ENCODE results near the gene BAIAP3.

BAIAP3 gene

DNA sequence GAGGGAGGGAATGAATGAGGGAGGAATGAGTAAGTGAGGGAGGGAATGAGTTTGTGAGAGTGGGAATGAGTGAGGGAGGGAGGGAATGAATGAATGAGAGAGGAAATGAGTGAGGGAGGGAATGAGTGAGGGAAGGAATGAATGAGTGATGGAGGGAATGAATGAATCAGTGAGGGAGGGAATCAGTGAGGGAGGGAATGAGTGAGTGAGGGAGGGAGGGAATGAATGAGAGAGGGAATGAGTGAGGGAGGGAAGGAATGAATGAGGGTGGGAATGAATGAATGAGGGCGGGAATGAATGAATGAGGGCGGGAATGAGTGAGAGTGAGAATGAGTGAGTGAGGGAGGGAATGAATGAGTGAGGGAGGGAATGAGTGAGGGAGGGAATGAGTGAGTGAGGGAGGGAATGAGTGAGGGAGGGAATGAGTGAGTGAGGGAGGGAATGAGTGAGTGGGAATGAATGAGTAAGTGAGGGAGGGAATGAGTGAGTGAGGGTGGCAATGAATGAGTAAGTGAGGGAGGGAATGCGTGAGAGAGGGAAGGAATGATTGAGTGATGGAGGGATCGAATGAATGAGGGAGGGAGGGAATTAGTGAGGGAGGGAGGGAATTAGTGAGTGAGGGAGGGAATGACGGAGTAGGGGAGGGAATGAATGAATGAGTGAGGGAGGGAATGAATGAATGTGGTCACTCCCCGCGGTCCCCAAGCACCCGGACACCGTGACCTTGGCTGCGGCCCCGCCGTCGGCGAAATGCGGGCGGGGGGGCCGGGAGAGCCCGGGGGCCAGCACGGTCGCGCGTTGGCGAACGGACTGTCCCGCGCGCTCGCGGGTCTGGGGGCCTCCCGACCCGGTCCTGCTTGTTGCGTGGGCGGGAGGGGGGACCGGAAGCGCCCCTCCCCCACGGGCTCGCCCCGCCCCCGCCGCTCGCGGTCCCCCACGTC lies 25.1 kb upstream of the BAIAP3 start:
- Histone ChIP-seq H3K9ac (ENCODE audit: insufficient read length) (peak overlapping the region; percentile 100), H3K27ac (peak overlapping the region; percentile 99), H3K9me3 (ENCODE audit: low read depth, low read length) (no peaks in the 10 kb centered on the region), H3K36me3 (ENCODE audit: insufficient read depth, low read length) (peaks cover 17% of the 10 kb centered on the region; the same call in 1 of the 2 replicates), H3K4me3 (peak overlapping the region; percentile 91)
- TF ChIP-seq FOXP2 (optimal IDR thresholded peaks at IDR 0.05; ENCODE audit: control extremely low read depth, extremely low read length, insufficient read depth) (no peak), POLR2AphosphoS5 (IDR thresholded peaks at IDR 0.05; ENCODE audit: borderline replicate concordance, low read depth, low read length) (peak; percentile 18; the same call in 1 of the 2 replicates), EZH2 (IDR thresholded peaks at IDR 0.05) (no peak)
- no peak for DNase-seq (ENCODE audit: low read depth, low spot score)

DNA sequence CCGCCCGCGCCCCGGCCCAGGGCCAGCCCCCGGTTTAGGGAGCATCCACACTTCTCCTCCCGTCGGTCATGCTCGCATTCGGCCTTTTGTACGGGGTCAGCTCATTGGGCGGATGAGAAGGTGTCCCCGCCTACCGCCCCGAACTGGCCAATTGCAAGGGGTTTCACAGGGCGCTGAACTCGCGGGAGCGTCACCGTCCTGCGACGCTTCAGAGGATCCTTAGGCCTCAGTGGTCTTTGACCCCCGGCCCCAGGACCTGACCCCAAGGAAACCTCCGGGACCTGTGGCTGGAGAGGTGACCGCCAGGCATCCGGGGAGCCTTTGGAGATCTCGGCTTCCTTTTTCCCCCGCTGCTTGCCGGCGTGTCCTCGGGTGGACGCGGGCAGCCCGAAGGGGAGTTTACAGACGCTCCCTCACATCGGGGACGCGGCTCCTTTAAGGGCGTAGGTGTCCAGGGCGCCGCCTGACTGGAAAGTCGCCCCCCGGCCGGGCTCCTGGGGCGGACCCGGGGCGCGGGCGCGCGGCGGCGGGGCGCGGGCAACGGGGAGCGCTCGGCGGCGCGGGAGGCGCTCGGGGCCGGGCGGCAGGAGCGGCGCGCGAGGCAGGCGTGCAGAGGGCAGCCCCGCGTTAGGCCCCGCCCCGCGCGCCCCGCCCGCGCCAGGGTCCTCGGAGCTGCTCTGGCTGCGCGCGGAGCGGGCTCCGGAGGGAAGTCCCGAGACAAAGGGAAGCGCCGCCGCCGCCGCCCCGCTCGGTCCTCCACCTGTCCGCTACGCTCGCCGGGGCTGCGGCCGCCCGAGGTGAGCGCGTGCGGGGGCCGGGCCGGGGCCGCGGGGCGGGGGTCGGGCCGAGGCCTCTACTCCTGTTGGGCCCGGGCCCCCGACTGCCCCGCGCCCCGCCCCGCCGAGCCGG lies 24.2 kb upstream of the BAIAP3 start, which contains the start of gene UBE2I:
UBE2I (plus strand) TSS at position 660 of the 909 bp plus-strand sequence. CDS start 4,395 bp downstream, outside the sequence.
- Histone ChIP-seq H3K4me3 (peak within 1 kb of the TSS; percentile 100), H3K36me3 (ENCODE audit: insufficient read depth, low read length) (peaks cover 26% of the 10 kb centered on the region), H3K27ac (peak within 1 kb of the TSS; percentile 99), H3K9me3 (ENCODE audit: low read depth, low read length) (no peaks in the 10 kb centered on the region), H3K9ac (ENCODE audit: insufficient read length) (peak within 1 kb of the TSS; percentile 100)
- DNase-seq (ENCODE audit: low read depth, low spot score) = peak; percentile 97
- TF ChIP-seq POLR2AphosphoS5 (IDR thresholded peaks at IDR 0.05; ENCODE audit: borderline replicate concordance, low read depth, low read length) (peak; percentile 8; the same call in 1 of the 2 replicates), EZH2 (IDR thresholded peaks at IDR 0.05) (no peak)

DNA sequence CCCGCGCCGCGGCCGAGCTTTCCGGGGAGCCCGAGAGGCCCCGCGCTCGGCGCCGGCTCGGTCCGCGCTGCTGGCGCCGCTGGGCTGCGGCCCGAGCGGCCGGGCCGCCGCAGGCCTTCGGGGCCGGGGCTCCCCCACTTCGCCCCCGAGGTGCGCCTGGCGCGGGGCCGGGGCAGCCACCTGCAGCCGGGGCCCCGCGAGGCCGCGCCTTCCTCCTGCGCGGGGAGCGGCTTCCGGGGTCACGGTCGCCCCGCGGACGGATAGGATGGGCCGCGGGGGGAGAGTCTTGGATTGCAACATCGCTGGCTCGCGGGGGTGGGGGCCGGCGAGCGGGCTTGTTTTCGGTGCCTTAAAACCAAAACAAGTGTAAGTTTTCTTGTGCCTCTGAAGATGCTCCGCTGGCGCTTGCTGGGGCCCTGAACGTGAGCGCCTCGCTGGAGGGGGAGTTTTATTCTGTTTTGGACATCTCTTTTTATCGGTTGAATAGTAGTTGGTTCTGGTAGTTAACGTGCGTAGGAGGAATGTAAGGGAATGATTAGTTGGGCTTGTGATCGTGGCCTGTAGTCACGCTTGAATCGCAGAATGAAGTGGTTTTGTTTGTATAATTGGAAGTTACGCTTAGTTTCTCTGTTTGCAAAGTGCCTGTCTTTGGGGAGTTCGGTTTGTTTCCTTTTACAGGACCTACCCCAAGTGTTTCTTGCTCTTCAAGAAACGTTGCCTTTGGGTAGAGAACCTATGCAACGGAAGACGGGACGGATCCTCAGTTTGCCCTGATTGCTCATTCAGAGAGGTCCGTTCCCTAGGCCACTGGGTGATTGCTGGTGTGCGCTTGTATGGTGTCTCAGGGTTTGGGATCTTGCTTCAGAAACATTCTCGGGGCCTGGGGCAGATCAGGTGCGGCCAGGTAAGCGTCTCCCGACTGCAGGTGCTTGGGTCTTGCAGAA lies 23.3 kb upstream of the BAIAP3 start:
- DNase-seq (ENCODE audit: low read depth, low spot score) = no peak
- Histone ChIP-seq H3K36me3 (ENCODE audit: insufficient read depth, low read length) (peaks cover 35% of the 10 kb centered on the region), H3K9me3 (ENCODE audit: low read depth, low read length) (no peaks in the 10 kb centered on the region), H3K9ac (ENCODE audit: insufficient read length) (peak overlapping the region; percentile 99), H3K27ac (peak overlapping the region; percentile 82), H3K4me3 (peak overlapping the region; percentile 100)
- TF ChIP-seq POLR2AphosphoS5 (IDR thresholded peaks at IDR 0.05; ENCODE audit: borderline replicate concordance, low read depth, low read length) (no peak), FOXP2 (optimal IDR thresholded peaks at IDR 0.05; ENCODE audit: control extremely low read depth, extremely low read length, insufficient read depth) (no peak), EZH2 (IDR thresholded peaks at IDR 0.05) (no peak)

DNA sequence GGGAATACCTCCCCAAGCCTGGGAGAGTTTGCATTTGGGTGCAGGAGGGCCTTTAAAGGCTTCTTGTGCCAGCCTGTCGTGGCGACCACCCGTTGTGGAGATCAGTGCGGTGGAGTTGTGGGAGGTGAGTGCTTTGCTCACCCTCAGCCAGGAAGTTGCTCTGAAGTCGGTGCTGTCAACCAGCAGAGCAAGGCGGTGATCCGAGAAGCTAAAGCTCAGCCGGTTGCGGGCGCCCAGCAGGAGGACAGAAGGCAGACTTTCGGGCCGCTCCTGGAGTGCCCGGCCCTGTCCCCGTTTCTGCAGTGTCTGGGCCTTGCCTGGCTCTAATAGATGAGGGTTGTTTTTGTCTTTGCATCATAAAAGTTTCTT lies 22.6 kb upstream of the BAIAP3 start:
- Histone ChIP-seq H3K4me3 (peak overlapping the region; percentile 100), H3K27ac (no peak overlapping the region), H3K9me3 (ENCODE audit: low read depth, low read length) (no peaks in the 10 kb centered on the region), H3K36me3 (ENCODE audit: insufficient read depth, low read length) (peaks cover 42% of the 10 kb centered on the region), H3K9ac (ENCODE audit: insufficient read length) (peak overlapping the region; percentile 99)
- DNase-seq (ENCODE audit: low read depth, low spot score) = no peak
- no peak for TF ChIP-seq EZH2 (IDR thresholded peaks at IDR 0.05)

DNA sequence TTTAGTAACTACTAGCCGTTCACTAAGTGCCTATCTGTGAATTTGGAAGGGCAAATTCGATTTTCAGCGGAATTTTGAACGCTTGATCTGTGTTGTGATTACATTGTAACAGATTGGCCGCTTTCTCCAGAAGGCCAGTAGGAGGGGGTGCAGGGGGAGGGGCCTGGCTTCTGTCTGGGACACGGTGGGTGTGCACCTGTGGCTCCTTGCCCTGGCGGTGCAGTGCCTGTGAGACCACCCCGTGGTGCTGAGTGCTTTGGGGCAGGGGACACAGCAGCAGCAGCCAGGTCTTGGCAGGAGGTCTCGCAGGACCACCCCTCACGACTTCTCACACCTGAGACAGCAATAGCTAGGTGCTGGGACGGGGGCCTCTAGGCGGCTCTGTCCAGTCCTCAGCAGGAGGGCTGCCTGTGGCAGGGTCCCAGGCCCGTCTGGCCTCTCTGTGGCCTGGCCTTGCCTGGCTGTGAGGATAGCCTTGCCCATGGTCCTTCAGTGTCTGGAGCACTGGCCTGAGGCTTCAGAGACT lies 22.2 kb upstream of the BAIAP3 start:
- H3K27ac ChIP-seq = no peak overlapping the region
- H3K9ac ChIP-seq (ENCODE audit: insufficient read length) = peak overlapping the region; percentile 99
- peak overlapping the region; percentile 100 for H3K4me3 ChIP-seq
- H3K9me3 ChIP-seq (ENCODE audit: low read depth, low read length) = no peaks in the 10 kb centered on the region
- no peak for DNase-seq (ENCODE audit: low read depth, low spot score)
- peaks cover 46% of the 10 kb centered on the region for H3K36me3 ChIP-seq (ENCODE audit: insufficient read depth, low read length)
- TF ChIP-seq FOXP2 (optimal IDR thresholded peaks at IDR 0.05; ENCODE audit: control extremely low read depth, extremely low read length, insufficient read depth) (no peak), EZH2 (IDR thresholded peaks at IDR 0.05) (no peak)

DNA sequence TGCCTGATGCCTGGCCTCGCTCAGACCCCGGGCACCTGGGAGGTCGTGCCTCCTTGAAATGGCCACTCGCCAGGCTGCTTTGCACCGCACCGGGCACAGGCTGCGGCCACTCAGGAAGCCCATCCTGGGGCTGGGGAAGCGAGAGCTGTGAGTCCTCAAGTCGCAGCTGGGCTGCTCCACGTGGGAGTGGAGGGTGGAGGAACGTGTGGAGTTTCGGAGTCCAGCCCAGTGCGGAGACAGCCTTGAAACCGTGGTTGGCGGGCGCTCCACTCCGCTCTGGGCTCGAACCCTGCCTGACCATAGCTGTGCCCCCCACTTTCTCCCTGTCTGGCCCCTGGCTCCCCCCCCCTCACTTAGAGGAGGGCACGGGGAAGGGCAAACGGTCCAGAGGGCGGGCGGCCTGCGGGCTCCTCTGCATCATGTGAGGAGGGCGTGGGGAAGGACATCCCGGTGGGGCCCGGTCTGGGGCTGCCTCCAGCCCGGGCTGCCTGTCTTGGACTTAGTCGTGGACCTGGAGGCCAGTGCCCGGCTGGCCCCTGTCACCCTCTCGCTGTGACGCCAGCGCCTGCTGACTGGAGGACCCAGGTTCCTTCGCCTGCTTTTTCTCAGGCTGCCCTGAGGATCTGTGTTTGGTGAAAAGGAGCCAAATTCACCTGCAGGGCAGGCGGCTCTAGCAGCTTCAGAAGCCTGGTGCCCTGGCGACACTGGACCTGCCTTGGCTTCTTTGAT lies 21.5 kb upstream of the BAIAP3 start:
- no peak for DNase-seq (ENCODE audit: low read depth, low spot score)
- Histone ChIP-seq H3K4me3 (peak overlapping the region; percentile 100), H3K27ac (no peak overlapping the region), H3K9ac (ENCODE audit: insufficient read length) (peak overlapping the region; percentile 99), H3K9me3 (ENCODE audit: low read depth, low read length) (no peaks in the 10 kb centered on the region), H3K36me3 (ENCODE audit: insufficient read depth, low read length) (peaks cover 53% of the 10 kb centered on the region)
- TF ChIP-seq POLR2AphosphoS5 (IDR thresholded peaks at IDR 0.05; ENCODE audit: borderline replicate concordance, low read depth, low read length) = no peak

DNA sequence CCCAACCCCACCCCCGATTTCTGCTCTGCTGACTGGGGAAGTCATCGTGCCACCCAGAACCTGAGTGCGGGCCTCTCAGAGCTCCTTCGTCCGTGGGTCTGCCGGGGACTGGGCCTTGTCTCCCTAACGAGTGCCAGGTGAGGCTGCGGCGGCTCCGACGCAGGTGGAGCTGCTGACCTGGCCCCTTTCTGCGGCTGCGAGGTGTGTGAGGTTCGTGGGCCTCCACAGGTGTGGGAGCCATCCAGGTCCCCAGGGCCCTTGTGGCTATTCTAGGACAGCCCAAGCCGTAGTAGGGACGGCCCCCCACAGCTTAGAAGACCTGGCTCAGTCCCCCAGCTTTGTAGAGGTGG lies 21.0 kb upstream of the BAIAP3 start:
- peaks cover 58% of the 10 kb centered on the region for H3K36me3 ChIP-seq (ENCODE audit: insufficient read depth, low read length)
- no peak for DNase-seq (ENCODE audit: low read depth, low spot score)
- H3K9ac ChIP-seq (ENCODE audit: insufficient read length) = no peak overlapping the region
- no peaks in the 10 kb centered on the region for H3K9me3 ChIP-seq (ENCODE audit: low read depth, low read length)
- no peak overlapping the region for H3K4me3 ChIP-seq
- TF ChIP-seq FOXP2 (optimal IDR thresholded peaks at IDR 0.05; ENCODE audit: control extremely low read depth, extremely low read length, insufficient read depth) (no peak), POLR2AphosphoS5 (IDR thresholded peaks at IDR 0.05; ENCODE audit: borderline replicate concordance, low read depth, low read length) (no peak), EZH2 (IDR thresholded peaks at IDR 0.05) (no peak)
- H3K27ac ChIP-seq = no peak overlapping the region

Data from SK-N-MC (cell line).